ENCODE data around the gene GTF2IRD1.

DNA sequence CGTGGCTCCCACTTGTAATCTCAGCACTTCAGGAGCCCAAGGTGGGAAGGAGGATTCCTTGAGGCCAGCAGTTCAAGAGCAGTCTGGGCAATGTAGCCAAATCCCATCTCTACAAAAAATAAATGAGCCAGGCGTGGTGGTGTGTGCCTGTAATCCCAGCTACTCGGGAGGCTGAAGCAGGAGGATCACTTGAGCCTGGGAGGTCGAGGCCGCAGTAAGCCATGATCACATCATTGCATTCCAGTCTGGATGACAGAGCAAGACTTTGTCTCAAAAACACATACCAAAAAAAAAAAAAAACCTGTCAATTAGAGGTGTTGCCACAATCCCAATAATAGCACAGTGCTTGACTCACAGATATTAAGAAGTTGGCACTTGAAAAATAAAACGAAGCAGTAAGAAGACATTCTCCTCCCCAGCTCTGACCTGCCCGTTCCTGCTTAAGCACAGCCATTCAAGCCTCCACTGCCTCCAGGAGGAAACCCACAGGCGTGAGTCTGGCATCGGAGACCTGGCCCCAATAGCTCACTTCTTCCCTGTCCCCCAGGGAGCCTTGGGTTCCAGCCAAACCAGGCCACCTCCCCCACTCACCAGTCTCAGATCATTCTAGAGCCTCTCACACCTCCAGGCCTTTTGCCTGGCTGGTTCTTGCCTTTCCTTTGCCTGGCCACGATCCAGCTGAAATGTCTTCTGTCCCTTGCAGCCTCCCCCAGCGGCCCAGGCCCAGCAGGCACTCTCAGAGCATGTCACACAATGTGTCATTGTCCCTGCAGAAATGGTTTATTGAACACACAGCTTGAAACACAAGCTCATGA lies 158.5 kb downstream of the GTF2IRD1 start:
- TF ChIP-seq GABPA (tag; conservative IDR thresholded peaks at IDR 0.05; ENCODE audit: low read depth) (no peak), POLR2A (conservative IDR thresholded peaks at IDR 0.05) (no peak), ZFX (CRISPR knock-in tag; IDR thresholded peaks at IDR 0.05) (no peak), ZNF586 (CRISPR knock-in tag; conservative IDR thresholded peaks at IDR 0.05) (no peak), ARID2 (IDR thresholded peaks at IDR 0.05) (no peak)
- TF ChIP-seq, protein P1, sequence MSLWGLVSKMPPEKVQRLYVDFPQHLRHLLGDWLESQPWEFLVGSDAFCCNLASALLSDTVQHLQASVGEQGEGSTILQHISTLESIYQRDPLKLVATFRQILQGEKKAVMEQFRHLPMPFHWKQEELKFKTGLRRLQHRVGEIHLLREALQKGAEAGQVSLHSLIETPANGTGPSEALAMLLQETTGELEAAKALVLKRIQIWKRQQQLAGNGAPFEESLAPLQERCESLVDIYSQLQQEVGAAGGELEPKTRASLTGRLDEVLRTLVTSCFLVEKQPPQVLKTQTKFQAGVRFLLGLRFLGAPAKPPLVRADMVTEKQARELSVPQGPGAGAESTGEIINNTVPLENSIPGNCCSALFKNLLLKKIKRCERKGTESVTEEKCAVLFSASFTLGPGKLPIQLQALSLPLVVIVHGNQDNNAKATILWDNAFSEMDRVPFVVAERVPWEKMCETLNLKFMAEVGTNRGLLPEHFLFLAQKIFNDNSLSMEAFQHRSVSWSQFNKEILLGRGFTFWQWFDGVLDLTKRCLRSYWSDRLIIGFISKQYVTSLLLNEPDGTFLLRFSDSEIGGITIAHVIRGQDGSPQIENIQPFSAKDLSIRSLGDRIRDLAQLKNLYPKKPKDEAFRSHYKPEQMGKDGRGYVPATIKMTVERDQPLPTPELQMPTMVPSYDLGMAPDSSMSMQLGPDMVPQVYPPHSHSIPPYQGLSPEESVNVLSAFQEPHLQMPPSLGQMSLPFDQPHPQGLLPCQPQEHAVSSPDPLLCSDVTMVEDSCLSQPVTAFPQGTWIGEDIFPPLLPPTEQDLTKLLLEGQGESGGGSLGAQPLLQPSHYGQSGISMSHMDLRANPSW (CRISPR knock-in tag; IDR thresholded peaks at IDR 0.05) = no peak
- TF ChIP-seq, protein P2, sequence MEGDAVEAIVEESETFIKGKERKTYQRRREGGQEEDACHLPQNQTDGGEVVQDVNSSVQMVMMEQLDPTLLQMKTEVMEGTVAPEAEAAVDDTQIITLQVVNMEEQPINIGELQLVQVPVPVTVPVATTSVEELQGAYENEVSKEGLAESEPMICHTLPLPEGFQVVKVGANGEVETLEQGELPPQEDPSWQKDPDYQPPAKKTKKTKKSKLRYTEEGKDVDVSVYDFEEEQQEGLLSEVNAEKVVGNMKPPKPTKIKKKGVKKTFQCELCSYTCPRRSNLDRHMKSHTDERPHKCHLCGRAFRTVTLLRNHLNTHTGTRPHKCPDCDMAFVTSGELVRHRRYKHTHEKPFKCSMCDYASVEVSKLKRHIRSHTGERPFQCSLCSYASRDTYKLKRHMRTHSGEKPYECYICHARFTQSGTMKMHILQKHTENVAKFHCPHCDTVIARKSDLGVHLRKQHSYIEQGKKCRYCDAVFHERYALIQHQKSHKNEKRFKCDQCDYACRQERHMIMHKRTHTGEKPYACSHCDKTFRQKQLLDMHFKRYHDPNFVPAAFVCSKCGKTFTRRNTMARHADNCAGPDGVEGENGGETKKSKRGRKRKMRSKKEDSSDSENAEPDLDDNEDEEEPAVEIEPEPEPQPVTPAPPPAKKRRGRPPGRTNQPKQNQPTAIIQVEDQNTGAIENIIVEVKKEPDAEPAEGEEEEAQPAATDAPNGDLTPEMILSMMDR (IDR thresholded peaks at IDR 0.05 in 2 of 3, conservative IDR thresholded peaks at IDR 0.05 in 1 of 3; ENCODE audit: insufficient read depth in 2 of 3, low read depth in 1 of 3, low read length in 3 of 3) = no peak
